Measurements from ENCODE around the gene PRR3. TPM values are rescaled to one million over a fixed set of nuclear protein-coding genes. Genes with fewer than 3 reads are reported as not detected.

The PRR3 gene
- total and polyA plus RNA-seq, 2 of the 13 experiments (the other 11 are each of a cell fraction or from before 2014, with no cell fraction given), result 14.6 to 21.2 TPM

- TF ChIP-seq HNF1A (IDR thresholded peaks at IDR 0.05; ENCODE audit: low read depth) (0 out of 2 replicates have a peak, but pooled peaks have one; percentile 39), HNF1A (CRISPR knock-in tag; IDR thresholded peaks at IDR 0.05; ENCODE audit: borderline replicate concordance) (peak; percentile 85), PHF21A (CRISPR knock-in tag; IDR thresholded peaks at IDR 0.05) (peak; percentile 75), ZNF205 (CRISPR knock-in tag; IDR thresholded peaks at IDR 0.05) (peak; percentile 48; the same call in 1 of the 2 replicates), USF2 (IDR thresholded peaks at IDR 0.05; ENCODE audit: low read depth, low read length) (no peak), USF2 (CRISPR knock-in tag; IDR thresholded peaks at IDR 0.05; ENCODE audit: borderline replicate concordance) (peak; percentile 65; the same call in 1 of the 2 replicates), ZNF329 (CRISPR knock-in tag; IDR thresholded peaks at IDR 0.05; ENCODE audit: low read depth) (peak; percentile 83; the same call in 1 of the 2 replicates), YY1 (IDR thresholded peaks at IDR 0.05; ENCODE audit: insufficient read depth, insufficient replicate concordance, low read depth, low read length) (peak; percentile 94), HDAC6 (IDR thresholded peaks at IDR 0.05; ENCODE audit: low read depth, low read length) (no peak), CC2D1A (CRISPR knock-in tag; IDR thresholded peaks at IDR 0.05) (no peak), ZSCAN5A (CRISPR knock-in tag; IDR thresholded peaks at IDR 0.05; ENCODE audit: borderline replicate concordance) (peak; percentile 59; the same call in 1 of the 2 replicates), ZNF776 (CRISPR knock-in tag; IDR thresholded peaks at IDR 0.05) (peak; percentile 51; the same call in 1 of the 2 replicates), RELA (CRISPR knock-in tag; IDR thresholded peaks at IDR 0.05) (peak; percentile 57), MXI1 (IDR thresholded peaks at IDR 0.05; ENCODE audit: borderline replicate concordance, low read depth, low read length) (peak; percentile 79; the same call in 2 of the 3 replicates), PITX1 (CRISPR knock-in tag; IDR thresholded peaks at IDR 0.05) (peak; percentile 79), ZNF569 (CRISPR knock-in tag; IDR thresholded peaks at IDR 0.05; ENCODE audit: borderline replicate concordance) (no peak), DNMT1 (CRISPR knock-in tag; IDR thresholded peaks at IDR 0.05) (no peak; the same call in none of the 2 replicates), ZNF543 (CRISPR knock-in tag; IDR thresholded peaks at IDR 0.05) (peak; percentile 92), DRAP1 (CRISPR knock-in tag; IDR thresholded peaks at IDR 0.05) (peak; percentile 21; the same call in 1 of the 2 replicates)
Observed at GRCh38 chr6:30556906-30557682, at the start of gene PRR3 (continued).
